Inferior parietal cortex (tissue), 1 donor: ENCODE results near the gene LRPAP1.
"Not testable (repeated sequence)": the region's sequence is repeated elsewhere in the genome, so short reads cannot be mapped to it uniquely, and the experiment has no call there.

Experiments
- DNase-seq: peaks from one replicate; pipeline ENCODE4 v3.0.0-alpha.2; 2016; ENCODE audit errors: extremely low spot score

LRPAP1 gene

GRCh38 chr4:3531879-3532750 lies at the start of gene LRPAP1:
Gene LRPAP1, minus strand, starts transcription at chr4:3532422. Its CDS starts 10 bp downstream, at chr4:3532412.
- DNase-seq = peak; percentile 92

GRCh38 chr4:3581334-3582090 lies 49.3 kb upstream of the LRPAP1 start:
- DNase-seq = not testable (repeated sequence)

- not testable (repeated sequence) for DNase-seq
Measured at GRCh38 chr4:3580859-3581258, 48.6 kb upstream of the LRPAP1 start.

- DNase-seq = not testable (repeated sequence)
Measured at GRCh38 chr4:3578527-3579144, 46.4 kb upstream of the LRPAP1 start.

GRCh38 chr4:3578052-3578451 lies 45.8 kb upstream of the LRPAP1 start:
- not testable (repeated sequence) for DNase-seq

- not testable (repeated sequence) for DNase-seq
Measured at GRCh38 chr4:3577208-3577892, 45.1 kb upstream of the LRPAP1 start.

- not testable (repeated sequence) for DNase-seq
Measured at GRCh38 chr4:3576533-3577207, 44.4 kb upstream of the LRPAP1 start.

- not testable (repeated sequence) for DNase-seq
Measured at GRCh38 chr4:3575426-3576369, 43.5 kb upstream of the LRPAP1 start.

- not testable (repeated sequence) for DNase-seq
Measured at GRCh38 chr4:3574865-3575264, 42.6 kb upstream of the LRPAP1 start.

- not testable (repeated sequence) for DNase-seq
Measured at GRCh38 chr4:3574346-3574745, 42.1 kb upstream of the LRPAP1 start.

- no peak for DNase-seq
Measured at GRCh38 chr4:3573131-3573530, 40.9 kb upstream of the LRPAP1 start.

- DNase-seq = no peak
Measured at GRCh38 chr4:3572363-3572762, 40.1 kb upstream of the LRPAP1 start.

- no peak for DNase-seq
Measured at GRCh38 chr4:3571921-3572320, 39.7 kb upstream of the LRPAP1 start.

GRCh38 chr4:3570923-3571322 lies 38.7 kb upstream of the LRPAP1 start:
- not testable (repeated sequence) for DNase-seq

- not testable (repeated sequence) for DNase-seq
Measured at GRCh38 chr4:3569611-3570010, 37.4 kb upstream of the LRPAP1 start.

GRCh38 chr4:3566701-3567100 lies 34.5 kb upstream of the LRPAP1 start:
- not testable (repeated sequence) for DNase-seq

GRCh38 chr4:3566301-3566700 lies 34.1 kb upstream of the LRPAP1 start:
- DNase-seq = peak; percentile 24

GRCh38 chr4:3564948-3565347 lies 32.7 kb upstream of the LRPAP1 start:
- DNase-seq = not testable (repeated sequence)

GRCh38 chr4:3563403-3563802 lies 31.2 kb upstream of the LRPAP1 start:
- DNase-seq = no peak

- DNase-seq = not testable (repeated sequence)
Measured at GRCh38 chr4:3562127-3562526, 29.9 kb upstream of the LRPAP1 start.
